Uterus (tissue), 2 donors: ENCODE results near the gene DUSP6.

Experiments
- CTCF ChIP-seq, 4 experiments: fragments of 200-600 bp in 2 of 4; fragments of 450-650 bp in 2 of 4; sonication (generic) in 2 of 4; IDR thresholded peaks; one replicate each; pipeline ENCODE4 v1.5.1; 2016 to 2019; ENCODE audit warnings: antibody characterized with exemption in 4 of 4, mild to moderate bottlenecking in 2 of 4, moderate library complexity in 1 of 4
- POLR2A ChIP-seq, 2 donors: fragments of 450-650 bp; IDR thresholded peaks; one replicate each; pipeline ENCODE4 v1.6.1; 2016; ENCODE audit warnings: antibody characterized with exemption in 2 of 2, mild to moderate bottlenecking in 1 of 2, moderate library complexity in 1 of 2

GRCh38 chr12:89306827-89307473, 45.4 kb downstream of the DUSP6 start:
- TF ChIP-seq CTCF (IDR thresholded peaks at IDR 0.05), result no peak
- TF ChIP-seq POLR2A (IDR thresholded peaks at IDR 0.05), result no peak
